Hepatocyte (in vitro differentiated cells): Measurements from ENCODE around the gene ADAR. TPM values are rescaled to one million over a fixed set of nuclear protein-coding genes. Genes with fewer than 3 reads are reported as not detected.

ENCODE experiments used
- DNase-seq: peaks from one replicate; pipeline ENCODE4 v3.0.0-alpha.2; 2016; ENCODE audit warnings: low spot score
- H2AFZ ChIP-seq: fragments of 200-600 bp; sonication (generic); 2 replicates; pipeline ENCODE4 v1.6.0; 2016; ENCODE audit warnings: antibody characterized with exemption, mild to moderate bottlenecking
- H3K27ac ChIP-seq: fragments of 200-600 bp; sonication (generic); 2 replicates; pipeline ENCODE4 v1.5.1; 2016; ENCODE audit warnings: mild to moderate bottlenecking
- H3K27me3 ChIP-seq: fragments of 200-600 bp; sonication (generic); 2 replicates; pipeline ENCODE4 v1.6.1; 2016
- H3K36me3 ChIP-seq: fragments of 200-600 bp; sonication (generic); replicated peaks from 2 replicates; pipeline ENCODE4 v1.5.1; 2016; ENCODE audit warnings: low read depth; ENCODE audit not compliant: insufficient read depth
- H3K4me1 ChIP-seq: fragments of 200-600 bp; sonication (generic); 2 replicates; pipeline ENCODE4 v1.5.1; 2016; ENCODE audit warnings: mild to moderate bottlenecking, moderate library complexity; ENCODE audit not compliant: insufficient read depth
- H3K4me2 ChIP-seq: fragments of 200-600 bp; sonication (generic); 2 replicates; pipeline ENCODE4 v1.6.0; 2016
- H3K4me3 ChIP-seq: fragments of 200-600 bp; sonication (generic); 2 replicates; pipeline ENCODE4 v1.5.1; 2016; ENCODE audit warnings: mild to moderate bottlenecking
- H3K79me2 ChIP-seq: fragments of 200-600 bp; sonication (generic); 2 replicates; pipeline ENCODE4 v1.6.0; 2017; ENCODE audit warnings: mild to moderate bottlenecking
- H3K9me2 ChIP-seq: fragments of 200-600 bp; sonication (generic); replicated peaks from 2 replicates; pipeline ENCODE4 v1.6.0; 2017; ENCODE audit warnings: mild to moderate bottlenecking; ENCODE audit not compliant: insufficient read depth
- H3K9me3 ChIP-seq: fragments of 200-600 bp; sonication (generic); 2 replicates; pipeline ENCODE4 v1.5.1; 2016; ENCODE audit warnings: low read depth, mild to moderate bottlenecking
- H4K20me1 ChIP-seq: fragments of 200-600 bp; sonication (generic); 2 replicates; pipeline ENCODE4 v1.6.0; 2016; ENCODE audit warnings: mild to moderate bottlenecking; ENCODE audit not compliant: insufficient read depth, poor library complexity, severe bottlenecking
- EZH2 ChIP-seq: fragments of 200-600 bp; sonication (generic); IDR thresholded peaks from 2 replicates; pipeline ENCODE4 v1.6.1; 2016; ENCODE audit warnings: antibody characterized with exemption, mild to moderate bottlenecking, borderline replicate concordance
- EZH2phosphoT487 ChIP-seq: fragments of 200-600 bp; sonication (generic); IDR thresholded peaks from one replicate; pipeline ENCODE4 v1.6.1; 2018; ENCODE audit warnings: antibody characterized with exemption, mild to moderate bottlenecking, low read depth, moderate library complexity; ENCODE audit not compliant: unreplicated experiment, severe bottlenecking
- WGBS: methylation state at CpG from one replicate; pipeline ENCODE4 v1.1.6; 2016; ENCODE audit warnings: low lambda C conversion rate; ENCODE audit errors: missing lambda C conversion rate; 5-methylcytosine and 5-hydroxymethylcytosine counted together
- polyA plus RNA-seq: library from polyadenylated mRNA; unstranded; fragments of >200 nt; fragmentation: Nextera tagmentation; extraction: Ambion mirVana; gene quantifications from 2 replicates; pipeline ENCODE4 v1.2.1, GENCODE V29; 2016
- total RNA-seq: library from RNA; depleted of rRNA; stranded (reverse); fragments of >200 nt; gene quantifications from 2 replicates; pipeline ENCODE4 v1.2.3, GENCODE V29; 2014
- TF ChIP-seq, protein P1 (sequence below): fragments of 200-600 bp; sonication (generic); IDR thresholded peaks from 2 replicates; pipeline ENCODE4 v1.5.1; 2016; ENCODE audit warnings: antibody characterized with exemption, mild to moderate bottlenecking; ENCODE audit not compliant: poor library complexity

The ADAR gene
- total and polyA plus RNA-seq, 2 experiments from 2014 or later, result 57.4 to 104 TPM

DNA sequence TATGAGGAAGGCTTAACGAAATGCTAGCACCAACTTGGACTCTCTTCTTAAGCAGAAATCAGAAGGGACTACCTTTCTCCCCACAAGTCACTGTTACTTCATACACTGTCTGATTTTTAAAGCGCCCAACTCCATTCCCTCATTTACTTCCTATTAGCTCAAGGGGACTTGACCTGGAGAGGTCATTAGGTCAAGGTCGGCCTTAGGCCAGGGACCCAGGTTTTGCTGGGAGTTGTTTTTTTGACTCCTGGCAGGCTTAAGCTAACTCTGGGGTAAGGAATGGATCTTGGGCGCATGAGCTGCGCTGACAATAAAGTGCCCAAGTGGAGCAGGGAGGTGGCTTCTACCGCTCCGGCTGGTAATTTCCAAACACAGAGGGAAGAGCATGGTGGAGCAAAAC is 16.8 kb downstream of the ADAR start:
- H3K9me2 ChIP-seq, result no peaks in the 10 kb centered on the region
- peaks cover 7% of the 10 kb centered on the region for H4K20me1 ChIP-seq
- no peak overlapping the region for H2AFZ ChIP-seq
- H3K27ac ChIP-seq, result no peak overlapping the region
- H3K4me3 ChIP-seq, result no peak overlapping the region
- no peak for DNase-seq
- H3K4me1 ChIP-seq, result no peaks in the 10 kb centered on the region
- no peaks in the 10 kb centered on the region for H3K27me3 ChIP-seq
- TF ChIP-seq, protein P1, sequence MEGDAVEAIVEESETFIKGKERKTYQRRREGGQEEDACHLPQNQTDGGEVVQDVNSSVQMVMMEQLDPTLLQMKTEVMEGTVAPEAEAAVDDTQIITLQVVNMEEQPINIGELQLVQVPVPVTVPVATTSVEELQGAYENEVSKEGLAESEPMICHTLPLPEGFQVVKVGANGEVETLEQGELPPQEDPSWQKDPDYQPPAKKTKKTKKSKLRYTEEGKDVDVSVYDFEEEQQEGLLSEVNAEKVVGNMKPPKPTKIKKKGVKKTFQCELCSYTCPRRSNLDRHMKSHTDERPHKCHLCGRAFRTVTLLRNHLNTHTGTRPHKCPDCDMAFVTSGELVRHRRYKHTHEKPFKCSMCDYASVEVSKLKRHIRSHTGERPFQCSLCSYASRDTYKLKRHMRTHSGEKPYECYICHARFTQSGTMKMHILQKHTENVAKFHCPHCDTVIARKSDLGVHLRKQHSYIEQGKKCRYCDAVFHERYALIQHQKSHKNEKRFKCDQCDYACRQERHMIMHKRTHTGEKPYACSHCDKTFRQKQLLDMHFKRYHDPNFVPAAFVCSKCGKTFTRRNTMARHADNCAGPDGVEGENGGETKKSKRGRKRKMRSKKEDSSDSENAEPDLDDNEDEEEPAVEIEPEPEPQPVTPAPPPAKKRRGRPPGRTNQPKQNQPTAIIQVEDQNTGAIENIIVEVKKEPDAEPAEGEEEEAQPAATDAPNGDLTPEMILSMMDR, result no peak
- TF ChIP-seq EZH2phosphoT487 (no peak), EZH2 (no peak)
- H3K79me2 ChIP-seq, result peaks cover 2% of the 10 kb centered on the region
- WGBS, result 96% methylated on average over 7 of the region's 7 CpGs
- H3K9me3 ChIP-seq, result no peaks in the 10 kb centered on the region
- H3K4me2 ChIP-seq, result no peak overlapping the region
- no peaks in the 10 kb centered on the region for H3K36me3 ChIP-seq

DNA sequence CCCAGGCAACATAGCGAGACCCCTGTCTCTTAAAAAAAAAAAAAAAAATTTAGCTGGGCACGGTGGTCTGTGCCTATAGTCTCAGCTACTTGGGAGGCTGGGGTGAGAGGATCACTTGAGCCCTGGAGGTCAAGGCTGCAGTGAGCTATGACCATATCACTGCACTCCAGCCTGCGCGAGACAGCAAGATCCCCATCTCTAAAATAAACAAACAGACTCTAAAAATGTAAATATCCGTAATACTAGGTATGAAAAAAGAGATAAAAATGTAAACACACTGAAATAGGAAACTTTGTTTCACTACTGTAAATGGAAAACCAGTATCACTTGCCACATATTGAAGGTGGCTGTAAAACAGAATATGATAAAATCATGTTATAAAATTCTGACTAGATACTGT is 17.2 kb downstream of the ADAR start:
- Histone ChIP-seq H3K36me3 (no peaks in the 10 kb centered on the region), H3K9me3 (no peaks in the 10 kb centered on the region), H3K4me1 (no peaks in the 10 kb centered on the region), H3K27me3 (no peaks in the 10 kb centered on the region), H3K4me2 (no peak overlapping the region), H3K27ac (no peak overlapping the region), H3K9me2 (no peaks in the 10 kb centered on the region), H3K79me2 (peaks cover 2% of the 10 kb centered on the region), H3K4me3 (no peak overlapping the region), H2AFZ (no peak overlapping the region), H4K20me1 (peaks cover 7% of the 10 kb centered on the region)
- DNase-seq, result no peak
- TF ChIP-seq EZH2 (no peak), EZH2phosphoT487 (no peak)
- TF ChIP-seq, protein P1, result no peak
- WGBS, result 78% methylated on average over 5 of the region's 5 CpGs

DNA sequence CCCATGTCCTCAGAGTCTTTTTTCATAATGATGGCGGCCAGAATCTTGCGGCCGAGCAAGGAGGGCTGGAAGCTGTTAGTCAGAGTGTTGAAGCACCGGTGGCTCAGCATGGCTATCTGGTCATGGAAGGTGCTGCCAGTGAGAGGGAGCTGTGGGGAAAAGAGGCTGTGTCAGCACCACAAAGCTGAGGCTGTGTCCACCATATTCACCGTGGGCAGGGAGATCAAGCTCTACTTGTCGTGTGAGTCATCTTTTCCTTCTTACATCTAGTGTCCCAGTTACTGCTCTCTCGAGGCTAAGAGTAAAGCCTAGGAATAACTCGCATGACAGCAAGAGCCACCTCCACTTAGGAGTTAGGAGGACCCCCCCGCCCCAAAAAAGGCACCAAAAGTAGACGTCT is 18.2 kb downstream of the ADAR start:
- Histone ChIP-seq H3K9me2 (no peaks in the 10 kb centered on the region), H3K79me2 (no peaks in the 10 kb centered on the region), H3K27ac (no peak overlapping the region), H3K4me3 (no peak overlapping the region), H3K4me2 (no peak overlapping the region), H4K20me1 (peaks cover 4% of the 10 kb centered on the region), H3K9me3 (no peaks in the 10 kb centered on the region), H2AFZ (no peak overlapping the region), H3K4me1 (no peaks in the 10 kb centered on the region), H3K27me3 (no peaks in the 10 kb centered on the region), H3K36me3 (no peaks in the 10 kb centered on the region)
- no peak for DNase-seq
- TF ChIP-seq EZH2phosphoT487 (no peak), EZH2 (no peak)
- TF ChIP-seq, protein P1, result no peak
- 83% methylated on average over 10 of the region's 10 CpGs for WGBS

DNA sequence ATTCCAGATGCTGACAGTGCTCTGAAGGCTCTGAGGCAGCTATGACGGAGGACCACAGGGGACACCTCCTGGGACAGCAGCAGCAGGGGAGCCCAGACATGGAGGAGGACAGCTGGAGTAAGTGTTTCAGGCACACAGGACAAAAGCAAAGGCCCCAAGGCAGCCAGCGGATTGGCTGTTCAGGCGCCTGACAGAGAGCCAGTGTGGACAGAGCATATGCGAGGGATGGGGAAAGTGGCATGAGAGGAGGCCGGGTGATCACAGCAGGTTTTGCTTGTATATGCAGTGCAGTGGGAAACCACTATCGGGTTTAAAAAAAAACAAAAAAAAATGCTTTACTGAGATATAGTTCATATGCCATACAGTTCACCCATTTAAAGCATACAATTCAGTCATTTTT is 21.3 kb downstream of the ADAR start:
- Histone ChIP-seq H3K9me3 (no peaks in the 10 kb centered on the region), H3K36me3 (no peaks in the 10 kb centered on the region), H3K4me3 (no peak overlapping the region), H3K4me1 (no peaks in the 10 kb centered on the region), H3K9me2 (no peaks in the 10 kb centered on the region), H3K4me2 (no peak overlapping the region), H3K79me2 (no peaks in the 10 kb centered on the region), H3K27me3 (no peaks in the 10 kb centered on the region), H2AFZ (no peak overlapping the region), H4K20me1 (no peaks in the 10 kb centered on the region), H3K27ac (no peak overlapping the region)
- 99% methylated on average over 6 of the region's 6 CpGs for WGBS
- TF ChIP-seq, protein P1, result no peak
- no peak for TF ChIP-seq EZH2phosphoT487
- no peak for DNase-seq
